GM19463 (cell line): ENCODE results near the gene FN3KRP.

Experiments used
- ATAC-seq: cut with Tn5 transposase; IDR thresholded peaks from one replicate; pipeline ENCODE4 v1.9.1; 2021; ENCODE audit warnings: mild to moderate bottlenecking, moderate library complexity; ENCODE audit not compliant: unreplicated experiment

Gene FN3KRP

GRCh38 chr17:82705756-82706155 lies 10.8 kb upstream of the FN3KRP start:
- ATAC-seq: no peak

GRCh38 chr17:82709024-82709675 lies 7.4 kb upstream of the FN3KRP start:
- ATAC-seq: no peak

GRCh38 chr17:82709676-82710498 lies 6.6 kb upstream of the FN3KRP start:
- no peak for ATAC-seq

- ATAC-seq: no peak
Observed at GRCh38 chr17:82710499-82711232, 5.8 kb upstream of the FN3KRP start.

- no peak for ATAC-seq
Observed at GRCh38 chr17:82713071-82713723, 3.3 kb upstream of the FN3KRP start.

- no peak for ATAC-seq
Observed at GRCh38 chr17:82718986-82719685, 2.6 kb downstream of the FN3KRP start.

DNA sequence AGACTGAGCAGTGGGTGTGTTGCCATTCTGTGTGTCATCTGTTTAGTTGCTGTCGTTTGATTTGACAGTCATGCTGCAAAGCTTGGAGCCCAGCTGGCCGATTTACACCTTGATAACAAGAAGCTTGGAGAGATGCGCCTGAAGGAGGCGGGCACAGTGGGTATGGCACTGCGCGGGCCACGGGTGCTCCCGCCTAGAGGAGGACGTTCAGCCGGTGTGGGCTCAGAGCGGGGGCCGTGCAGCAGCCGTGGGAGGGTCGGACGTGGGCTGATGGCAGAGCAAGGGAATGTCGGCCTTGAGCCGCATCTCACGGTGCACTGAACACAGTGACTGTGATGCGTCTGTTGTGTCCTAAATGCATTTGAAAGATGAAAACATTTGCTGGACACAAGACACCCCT lies 3.7 kb downstream of the FN3KRP start:
- ATAC-seq: no peak

- no peak for ATAC-seq
Observed at GRCh38 chr17:82722341-82723013, 6.0 kb downstream of the FN3KRP start.

GRCh38 chr17:82723169-82723807 lies 6.8 kb downstream of the FN3KRP start:
- ATAC-seq: no peak

- no peak for ATAC-seq
Observed at GRCh38 chr17:82726427-82726826, 9.9 kb downstream of the FN3KRP start.

- ATAC-seq: no peak
Observed at GRCh38 chr17:82729479-82730260, 13.2 kb downstream of the FN3KRP start.

DNA sequence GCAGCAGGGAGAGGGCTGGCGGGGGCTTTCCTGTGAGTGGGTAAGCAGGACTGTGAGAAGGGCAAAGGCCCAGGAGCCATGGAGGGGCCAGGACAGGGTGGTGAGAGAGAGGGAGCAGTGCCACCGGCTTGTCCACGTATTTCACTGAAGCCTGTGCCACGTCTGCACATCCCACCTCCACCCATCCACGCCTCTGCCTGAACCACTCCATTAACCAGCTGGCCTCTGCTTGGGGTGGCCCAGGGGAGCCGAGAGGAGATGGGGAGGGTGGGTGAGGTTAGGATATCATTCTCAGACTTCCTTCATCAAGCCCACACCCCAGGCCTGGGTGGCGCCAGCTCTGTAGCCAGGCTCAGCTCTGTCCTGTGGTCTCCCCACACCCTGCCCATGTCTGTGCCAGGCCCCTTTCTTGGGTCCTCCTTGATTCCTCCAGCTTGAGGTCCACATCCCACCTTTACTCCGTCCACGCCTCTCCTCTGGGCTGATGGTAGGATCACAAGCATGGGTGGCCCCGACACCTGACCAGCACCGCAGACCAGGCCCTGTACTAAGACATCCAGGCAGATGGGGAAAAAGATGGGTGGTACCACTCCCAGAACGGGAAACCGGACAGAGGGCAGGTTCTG lies 15.7 kb downstream of the FN3KRP start:
- no peak for ATAC-seq

- ATAC-seq: no peak
Observed at GRCh38 chr17:82734987-82735866, 18.7 kb downstream of the FN3KRP start, which contains the start of gene FN3K. Gene FN3K, plus strand, starts transcription at chr17:82735615. Its CDS starts 22 bp downstream, at chr17:82735637.

DNA sequence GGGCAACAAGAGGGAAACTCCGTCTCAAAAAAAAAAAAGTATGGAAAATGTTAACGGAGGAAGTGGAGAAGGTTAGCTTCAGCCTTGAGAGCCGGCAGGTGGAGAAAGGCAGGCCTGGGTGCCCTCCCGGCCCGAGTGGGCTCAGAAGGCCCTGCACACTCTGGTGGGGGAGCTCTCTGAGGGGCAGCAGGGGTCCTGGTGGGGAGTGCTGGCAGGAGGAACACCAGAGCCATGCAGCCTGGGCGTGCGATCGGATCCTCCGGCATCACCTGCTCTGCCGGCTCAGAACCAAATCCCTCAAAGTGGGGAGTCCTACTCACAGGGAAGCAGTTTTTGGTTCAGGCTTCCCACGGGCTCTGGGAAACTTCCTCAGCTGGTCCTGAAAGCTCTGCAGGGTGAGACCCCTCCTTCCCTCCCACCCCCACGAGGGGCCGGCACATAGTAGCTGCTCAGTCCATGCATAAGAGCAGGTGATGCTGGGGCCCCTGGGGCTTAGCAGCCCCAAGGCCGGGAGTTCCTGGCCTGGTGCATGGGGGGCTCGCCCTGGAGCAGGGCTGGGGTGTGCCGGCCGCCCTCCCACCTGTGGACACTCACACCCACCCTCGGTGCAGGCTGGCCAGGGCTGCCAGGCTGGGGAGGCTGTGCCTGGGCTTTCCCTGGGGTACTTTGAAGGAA lies 20.1 kb downstream of the FN3KRP start:
- ATAC-seq: no peak

GRCh38 chr17:82737967-82738877 lies 21.7 kb downstream of the FN3KRP start:
- ATAC-seq: no peak
